T-cell (primary cell): ENCODE measurements around the gene MARCHF6. TPM values are rescaled to one million over a fixed set of nuclear protein-coding genes. Genes with fewer than 3 reads are reported as not detected.

Experiments used
- ATAC-seq, 4 experiments: fragments of 200-7000 bp in 3 of 4; fragments of 150-1000 bp in 1 of 4; cut with Tn5 transposase; replicated peaks in 1 of 4; 1 replicate in 3 of 4; 2 replicates in 1 of 4; pipeline ENCODE4 v1.10.0; 2021; ENCODE audit warnings: moderate library complexity in 3 of 4, mild to moderate bottlenecking in 2 of 4, moderate number of reproducible peaks in 1 of 4
- CTCF ChIA-PET, 2 donors: fragments of 300-600 bp; sonication (Branson Sonifier 250); formaldehyde crosslinking; loops; one replicate each; lab custom pipeline; 2022; ENCODE audit warnings: antibody characterized with exemption in 2 of 2; lab: Charles Lee
- POLR2A ChIA-PET, 2 donors: fragments of 300-600 bp; sonication (Branson Sonifier 250); formaldehyde crosslinking; loops; one replicate each; lab custom pipeline; 2022; ENCODE audit warnings: antibody characterized with exemption in 2 of 2; lab: Charles Lee
- DNase-seq, 35 experiments: peaks; one replicate each; pipeline versions ENCODE4 v3.0.0 to v3.0.0-alpha.2; 2013 to 2023
- H3K27ac ChIP-seq: one replicate; pipeline ENCODE4 v1.5.1; 2013; ENCODE audit warnings: low read length
- H3K27me3 ChIP-seq, 2 experiments: replicated peaks in 1 of 2; 1 replicate in 1 of 2; 2 replicates in 1 of 2; pipeline versions ENCODE4 v1.6.1 to v1.7.0; 2013; ENCODE audit warnings: low read length in 1 of 2, mixed read lengths in 1 of 2; ENCODE audit not compliant: control insufficient read depth in 2 of 2, insufficient read depth in 2 of 2; ENCODE audit errors: extremely low read depth in 1 of 2
- H3K36me3 ChIP-seq, 2 donors: 1 replicate in 1 of 2; 2 replicates in 1 of 2; pipeline versions ENCODE4 v1.6.1 to v1.7.0; 2013; ENCODE audit warnings: low read length in 1 of 2; ENCODE audit not compliant: control insufficient read depth in 2 of 2, insufficient read depth in 1 of 2; ENCODE audit errors: extremely low read depth in 1 of 2
- H3K4me1 ChIP-seq, 2 experiments: 1 replicate in 1 of 2; 2 replicates in 1 of 2; pipeline versions ENCODE4 v1.6.1 to v1.7.0; 2013; ENCODE audit warnings: low read length in 2 of 2, mixed read lengths in 1 of 2; ENCODE audit not compliant: insufficient read depth in 2 of 2, control insufficient read depth in 1 of 2; ENCODE audit errors: extremely low read depth in 1 of 2
- H3K4me3 ChIP-seq, 2 donors: 1 replicate in 1 of 2; 2 replicates in 1 of 2; pipeline versions ENCODE4 v1.5.1 to v1.7.0; 2013; ENCODE audit warnings: mild to moderate bottlenecking in 2 of 2, low read length in 1 of 2, moderate library complexity in 1 of 2; ENCODE audit not compliant: control insufficient read depth in 1 of 2; ENCODE audit errors: extremely low read depth in 1 of 2
- H3K9me3 ChIP-seq: 2 replicates; pipeline ENCODE4 v1.7.0; 2013
- H3K27ac Mint-ChIP-seq, 2 donors: one replicate each; pipeline ENCODE4 v1.8.0; 2020 to 2021; ENCODE audit warnings: mild to moderate bottlenecking in 2 of 2, mixed read lengths in 2 of 2
- H3K27me3 Mint-ChIP-seq, 2 donors: one replicate each; pipeline ENCODE4 v1.8.0; 2021 to 2022; ENCODE audit warnings: mixed read lengths in 2 of 2
- H3K36me3 Mint-ChIP-seq: one replicate; pipeline ENCODE4 v1.8.0; 2021; ENCODE audit warnings: mixed read lengths
- H3K4me1 Mint-ChIP-seq, 3 donors: one replicate each; pipeline ENCODE4 v1.8.0; 2020 to 2022; ENCODE audit warnings: mixed read lengths in 3 of 3, mild to moderate bottlenecking in 1 of 3
- H3K4me3 Mint-ChIP-seq, 3 donors: one replicate each; pipeline ENCODE4 v1.8.0; 2020 to 2022; ENCODE audit warnings: mild to moderate bottlenecking in 3 of 3, mixed read lengths in 3 of 3, moderate library complexity in 3 of 3
- H3K9me3 Mint-ChIP-seq, 3 donors: one replicate each; pipeline ENCODE4 v1.8.0; 2020 to 2022; ENCODE audit warnings: mixed read lengths in 3 of 3
- WGBS: methylation state at CpG from one replicate; pipeline ENCODE4 v1.1.5; 2013; ENCODE audit warnings: missing lambda C conversion rate; ENCODE audit not compliant: insufficient coverage; 5-methylcytosine and 5-hydroxymethylcytosine counted together
- total RNA-seq, 35 experiments: library from RNA in 6 of 35; stranded (reverse) in 6 of 35; fragments of 120-200 nt in 1 of 35; gene quantifications; one replicate each; pipeline versions ENCODE4 v1.2.1 to v1.2.4 and lab custom pipeline; 2013 to 2026

Gene MARCHF6
- total RNA-seq, 5 donors from 2014 or later (not counting 1 experiment from before 2014, with no cell fraction given), result 146 to 185 (median 167) TPM

- WGBS, result 92% methylated on average over 14 of the region's 14 CpGs
- Histone ChIP-seq H3K4me3 (no peak overlapping the region), H3K36me3 (no peaks in the 10 kb centered on the region), H3K4me1 (peaks cover 0 to 12% of the 10 kb centered on the region in 2 experiments), H3K9me3 (no peaks in the 10 kb centered on the region), H3K27ac (no peak overlapping the region), H3K27me3 (peaks cover 4 to 35% of the 10 kb centered on the region in 2 experiments)
- H3K4me3 Mint-ChIP-seq, result no peak overlapping the region
- no peak overlapping the region for H3K27ac Mint-ChIP-seq
- POLR2A ChIA-PET, result interaction anchor here (0.6 to 0.7 kb wide), 2 partner anchors 19 to 32 kb away, joined by 3 to 4 read pairs; no protein-coding TSS in a partner anchor
- H3K36me3 Mint-ChIP-seq, result no peaks in the 10 kb centered on the region
- DNase-seq, result no peak
- H3K4me1 Mint-ChIP-seq, result peaks cover 3 to 7% (median 7%) of the 10 kb centered on the region in 3 donors
- no peak for ATAC-seq
- H3K27me3 Mint-ChIP-seq, result peaks cover 38 to 47% of the 10 kb centered on the region in 2 donors
- CTCF ChIA-PET, result interaction anchor here in 1 of 2 donors (0.6 kb wide), 1 partner anchor 21 kb away, joined by 5 read pairs; no protein-coding TSS in a partner anchor
- H3K9me3 Mint-ChIP-seq, result no peaks in the 10 kb centered on the region
Observed at GRCh38 chr5:10335711-10336470, 17.6 kb upstream of the MARCHF6 start.

- Histone ChIP-seq H3K9me3 (no peaks in the 10 kb centered on the region), H3K36me3 (no peaks in the 10 kb centered on the region), H3K27me3 (peaks cover 2 to 27% of the 10 kb centered on the region in 2 experiments), H3K27ac (no peak overlapping the region), H3K4me3 (no peak overlapping the region), H3K4me1 (peaks cover 0 to 12% of the 10 kb centered on the region in 2 experiments)
- H3K9me3 Mint-ChIP-seq, result no peaks in the 10 kb centered on the region
- H3K27ac Mint-ChIP-seq, result no peak overlapping the region
- ATAC-seq (no peak), DNase-seq (no peak)
- no peaks in the 10 kb centered on the region for H3K36me3 Mint-ChIP-seq
- 100% methylated on average over 1 of the region's 4 CpGs for WGBS
- POLR2A ChIA-PET, result no interaction called here
- H3K27me3 Mint-ChIP-seq, result peaks cover 25 to 35% of the 10 kb centered on the region in 2 donors
- H3K4me3 Mint-ChIP-seq, result no peak overlapping the region
- H3K4me1 Mint-ChIP-seq, result peaks cover 3 to 7% (median 7%) of the 10 kb centered on the region in 3 donors
- CTCF ChIA-PET, result no interaction called here
Observed at GRCh38 chr5:10337107-10337506, 16.4 kb upstream of the MARCHF6 start.

- Histone ChIP-seq H3K4me1 (peaks cover 0 to 9% of the 10 kb centered on the region in 2 experiments), H3K9me3 (no peaks in the 10 kb centered on the region), H3K4me3 (no peak overlapping the region), H3K27me3 (peaks cover 2 to 18% of the 10 kb centered on the region in 2 experiments), H3K36me3 (no peaks in the 10 kb centered on the region), H3K27ac (no peak overlapping the region)
- POLR2A ChIA-PET, result no interaction called here
- DNase-seq (no peak), ATAC-seq (no peak)
- CTCF ChIA-PET, result interaction anchor here in 1 of 2 donors (0.7 kb wide), 1 partner anchor 97 kb away, joined by 4 read pairs; no protein-coding TSS in a partner anchor
- peaks cover 3 to 6% (median 5%) of the 10 kb centered on the region in 3 donors for H3K4me1 Mint-ChIP-seq
- no peaks in the 10 kb centered on the region for H3K36me3 Mint-ChIP-seq
- H3K27ac Mint-ChIP-seq, result no peak overlapping the region
- WGBS, result 83% methylated on average over 4 of the region's 4 CpGs
- no peaks in the 10 kb centered on the region for H3K9me3 Mint-ChIP-seq
- no peak overlapping the region for H3K4me3 Mint-ChIP-seq
- H3K27me3 Mint-ChIP-seq, result peaks cover 21 to 28% of the 10 kb centered on the region in 2 donors
Observed at GRCh38 chr5:10337986-10338385, 15.5 kb upstream of the MARCHF6 start.

GRCh38 chr5:10338686-10339057 lies 14.8 kb upstream of the MARCHF6 start:
- CTCF ChIA-PET, result no interaction called here
- Mint-ChIP-seq H3K27me3 (peaks cover 14 to 22% of the 10 kb centered on the region in 2 donors), H3K27ac (no peak overlapping the region), H3K4me1 (no peaks in the 10 kb centered on the region), H3K4me3 (no peak overlapping the region), H3K9me3 (no peaks in the 10 kb centered on the region), H3K36me3 (no peaks in the 10 kb centered on the region)
- H3K9me3 ChIP-seq, result no peaks in the 10 kb centered on the region
- ATAC-seq (no peak), DNase-seq (no peak)
- no peak overlapping the region for H3K4me3 ChIP-seq
- WGBS, result no CpG with 5 or more reads among the region's 2 CpGs
- peaks cover 0 to 2% of the 10 kb centered on the region in 2 experiments for H3K4me1 ChIP-seq
- peaks cover 2 to 12% of the 10 kb centered on the region in 2 experiments for H3K27me3 ChIP-seq
- POLR2A ChIA-PET, result no interaction called here
- H3K27ac ChIP-seq, result no peak overlapping the region
- H3K36me3 ChIP-seq, result no peaks in the 10 kb centered on the region

GRCh38 chr5:10339058-10339811 lies 14.3 kb upstream of the MARCHF6 start:
- no peak overlapping the region for H3K27ac ChIP-seq
- no peaks in the 10 kb centered on the region for H3K4me1 Mint-ChIP-seq
- POLR2A ChIA-PET, result no interaction called here

GRCh38 chr5:10339958-10340357 lies 13.5 kb upstream of the MARCHF6 start:
- ChIA-PET CTCF (no interaction called here), POLR2A (no interaction called here)
- no peak overlapping the region for H3K27ac ChIP-seq
- ATAC-seq, result no peak
- H3K27me3 ChIP-seq, result no peaks in the 10 kb centered on the region
- no peak overlapping the region for H3K27ac Mint-ChIP-seq
- DNase-seq, result no peak
- no peak overlapping the region for H3K4me3 ChIP-seq
- H3K36me3 Mint-ChIP-seq, result no peaks in the 10 kb centered on the region
- H3K4me1 Mint-ChIP-seq, result no peaks in the 10 kb centered on the region
- WGBS, result 78% methylated on average over 3 of the region's 3 CpGs
- peaks cover 8 to 14% of the 10 kb centered on the region in 2 donors for H3K27me3 Mint-ChIP-seq
- no peaks in the 10 kb centered on the region for H3K4me1 ChIP-seq
- no peaks in the 10 kb centered on the region for H3K9me3 ChIP-seq
- H3K9me3 Mint-ChIP-seq, result no peaks in the 10 kb centered on the region
- H3K4me3 Mint-ChIP-seq, result no peak overlapping the region
- H3K36me3 ChIP-seq, result no peaks in the 10 kb centered on the region

More at GRCh38 chr5:10339058-10339811, 14.3 kb upstream of the MARCHF6 start:
- DNase-seq, result no peak
- Histone ChIP-seq H3K27me3 (peaks cover 2 to 6% of the 10 kb centered on the region in 2 experiments), H3K4me1 (no peaks in the 10 kb centered on the region), H3K36me3 (no peaks in the 10 kb centered on the region), H3K9me3 (no peaks in the 10 kb centered on the region), H3K4me3 (no peak overlapping the region)
- Mint-ChIP-seq H3K27ac (no peak overlapping the region), H3K4me3 (no peak overlapping the region), H3K27me3 (peaks cover 14 to 21% of the 10 kb centered on the region in 2 donors), H3K9me3 (no peaks in the 10 kb centered on the region), H3K36me3 (no peaks in the 10 kb centered on the region)
- CTCF ChIA-PET, result no interaction called here
- 84% methylated on average over 15 of the region's 19 CpGs for WGBS
- ATAC-seq, result no peak
